ENCODE results near the gene CCL13.

- TF ChIP-seq GATA3 (IDR thresholded peaks at IDR 0.05; ENCODE audit: low read depth, low read length) = no peak
- no peak for TF ChIP-seq GATA2 (IDR thresholded peaks at IDR 0.05; ENCODE audit: low read depth, low read length)
Observed at GRCh38 chr17:34321964-34322363, 34.3 kb upstream of the CCL13 start.

Data from SH-SY5Y (cell line).